Adrenal gland (tissue), 5 donors: ENCODE measurements around the gene ITIH3.

Experiments used
- CTCF ChIP-seq, 6 experiments: fragments of 450-650 bp in 4 of 6; fragments of 200-600 bp in 2 of 6; sonication (generic) in 1 of 6; IDR thresholded peaks; 1 replicate in 5 of 6; 2 replicates in 1 of 6; pipeline versions ENCODE4 v1.5.1 to v1.8.0; 2016 to 2021; ENCODE audit warnings: antibody characterized with exemption in 6 of 6, mild to moderate bottlenecking in 2 of 6, moderate library complexity in 1 of 6
- POLR2A ChIP-seq, 2 donors: fragments of 450-650 bp; IDR thresholded peaks; one replicate each; pipeline ENCODE4 v1.6.1; 2017; ENCODE audit warnings: antibody characterized with exemption in 2 of 2, mild to moderate bottlenecking in 2 of 2, moderate library complexity in 1 of 2
- donor health status: DM: no; HTN: no; CAD: no.

DNA sequence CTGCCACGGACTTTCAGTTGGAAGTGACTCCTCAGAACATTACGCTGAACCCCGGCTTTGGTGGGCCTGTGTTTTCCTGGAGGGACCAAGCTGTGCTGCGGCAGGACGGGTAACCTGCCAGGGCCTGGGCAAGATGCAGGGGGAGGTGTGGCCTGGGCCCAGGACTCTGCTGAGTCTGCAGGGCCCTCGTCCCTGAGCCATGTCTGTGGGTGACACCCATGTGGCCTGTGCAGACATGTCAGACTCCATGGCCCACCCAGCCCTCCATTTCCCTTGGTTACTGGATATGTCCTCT is 4.9 kb upstream of the ITIH3 start:
- TF ChIP-seq CTCF (IDR thresholded peaks at IDR 0.05) (no peak), POLR2A (IDR thresholded peaks at IDR 0.05) (no peak)
